Keratinocyte (primary cell): Measurements from ENCODE around the gene EVL.

Source experiments
- EZH2 ChIP-seq: IDR thresholded peaks from one replicate; pipeline ENCODE4 v1.6.1; 2012; ENCODE audit warnings: inconsistent platforms, mild to moderate bottlenecking, low read length, moderate library complexity
- TF ChIP-seq, protein P1 (sequence below), 3 experiments: IDR thresholded peaks in 1 of 3; conservative IDR thresholded peaks in 1 of 3; optimal IDR thresholded peaks in 1 of 3; 2 replicates in 2 of 3; 3 replicates in 1 of 3; pipeline versions ENCODE3 to v1.5.1; 2011; ENCODE audit warnings: low read length in 3 of 3, mild to moderate bottlenecking in 3 of 3, moderate library complexity in 2 of 3, control low read depth in 1 of 3, inconsistent platforms in 1 of 3; ENCODE audit not compliant: insufficient read depth in 2 of 3; ENCODE audit errors: extremely low read depth in 1 of 3

DNA sequence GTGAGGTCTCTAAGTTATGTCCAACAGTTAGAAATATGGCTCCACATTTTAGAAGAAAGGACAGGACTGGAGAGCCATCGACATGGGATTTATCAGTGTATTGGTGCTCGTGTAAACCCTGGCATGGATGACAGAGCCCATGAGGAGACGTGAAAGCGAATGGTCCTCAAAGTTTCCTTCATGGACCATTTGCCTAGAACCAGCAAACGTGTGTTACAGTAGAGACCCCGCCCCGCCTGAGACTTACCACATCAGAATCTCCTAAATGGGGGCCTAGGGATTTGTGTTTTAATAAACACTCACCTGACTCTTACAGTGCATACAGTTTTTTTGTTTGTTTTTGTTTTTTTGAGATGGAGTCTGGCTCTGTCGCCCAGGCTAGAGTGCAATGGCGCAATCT, 12.2 kb downstream of the EVL start:
- TF ChIP-seq, protein P1, sequence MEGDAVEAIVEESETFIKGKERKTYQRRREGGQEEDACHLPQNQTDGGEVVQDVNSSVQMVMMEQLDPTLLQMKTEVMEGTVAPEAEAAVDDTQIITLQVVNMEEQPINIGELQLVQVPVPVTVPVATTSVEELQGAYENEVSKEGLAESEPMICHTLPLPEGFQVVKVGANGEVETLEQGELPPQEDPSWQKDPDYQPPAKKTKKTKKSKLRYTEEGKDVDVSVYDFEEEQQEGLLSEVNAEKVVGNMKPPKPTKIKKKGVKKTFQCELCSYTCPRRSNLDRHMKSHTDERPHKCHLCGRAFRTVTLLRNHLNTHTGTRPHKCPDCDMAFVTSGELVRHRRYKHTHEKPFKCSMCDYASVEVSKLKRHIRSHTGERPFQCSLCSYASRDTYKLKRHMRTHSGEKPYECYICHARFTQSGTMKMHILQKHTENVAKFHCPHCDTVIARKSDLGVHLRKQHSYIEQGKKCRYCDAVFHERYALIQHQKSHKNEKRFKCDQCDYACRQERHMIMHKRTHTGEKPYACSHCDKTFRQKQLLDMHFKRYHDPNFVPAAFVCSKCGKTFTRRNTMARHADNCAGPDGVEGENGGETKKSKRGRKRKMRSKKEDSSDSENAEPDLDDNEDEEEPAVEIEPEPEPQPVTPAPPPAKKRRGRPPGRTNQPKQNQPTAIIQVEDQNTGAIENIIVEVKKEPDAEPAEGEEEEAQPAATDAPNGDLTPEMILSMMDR (optimal IDR thresholded peaks at IDR 0.05 in 1 of 3, IDR thresholded peaks at IDR 0.05 in 1 of 3, conservative IDR thresholded peaks at IDR 0.05 in 1 of 3; ENCODE audit: extremely low read depth in 1 of 3, insufficient read depth in 2 of 3, low read length in 3 of 3), result no peak
- TF ChIP-seq EZH2, result no peak
